Putamen (tissue), 1 donor: ENCODE data around the gene CES2.
"Not testable (repeated sequence)": the region's sequence is repeated elsewhere in the genome, so short reads cannot be mapped to it uniquely, and the experiment has no call there.

ENCODE experiments used
- DNase-seq: peaks from one replicate; pipeline ENCODE4 v3.0.0-alpha.2; 2016; ENCODE audit warnings: low spot score

CES2 gene

DNA sequence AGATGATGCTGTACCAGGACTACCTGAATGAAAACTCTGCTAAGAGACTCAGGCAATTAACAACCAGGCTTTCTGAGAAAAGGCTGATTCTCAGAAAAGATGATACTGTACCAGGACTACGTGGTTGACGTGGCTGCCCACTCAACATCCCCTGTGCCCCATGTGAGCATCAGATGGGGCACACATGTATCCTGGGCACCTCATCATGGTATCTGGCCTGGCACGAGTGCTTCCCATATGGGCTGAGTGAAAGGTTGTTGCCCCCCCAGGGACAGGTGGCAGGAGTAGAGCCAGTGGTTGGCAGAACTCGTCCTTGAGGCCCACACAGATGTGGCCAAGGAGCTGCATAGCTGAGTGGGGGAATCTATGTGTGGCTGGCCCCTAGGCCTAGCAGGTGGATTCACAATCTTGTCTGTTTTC is 49.6 kb downstream of the CES2 start:
- DNase-seq, result no peak

DNA sequence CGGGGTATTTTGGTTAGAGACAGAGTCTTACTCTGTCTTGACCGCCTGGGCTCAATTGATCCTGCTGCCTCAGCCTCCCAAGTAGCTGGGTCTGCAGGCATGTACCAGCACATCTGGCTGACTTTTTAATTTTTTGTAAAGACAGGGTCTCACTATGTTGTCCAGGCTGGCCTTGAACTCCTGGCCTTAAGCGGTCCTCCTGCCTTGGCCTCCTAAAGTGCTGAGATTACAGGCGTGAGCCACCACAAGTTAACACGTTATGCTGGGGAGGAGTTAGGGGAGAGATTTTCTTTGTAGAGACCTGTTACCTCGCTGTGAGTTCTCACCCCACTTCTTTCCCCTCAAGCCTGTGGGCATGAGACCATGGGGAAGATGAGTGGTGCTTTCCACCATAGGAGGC is 51.2 kb downstream of the CES2 start:
- DNase-seq, result no peak

DNA sequence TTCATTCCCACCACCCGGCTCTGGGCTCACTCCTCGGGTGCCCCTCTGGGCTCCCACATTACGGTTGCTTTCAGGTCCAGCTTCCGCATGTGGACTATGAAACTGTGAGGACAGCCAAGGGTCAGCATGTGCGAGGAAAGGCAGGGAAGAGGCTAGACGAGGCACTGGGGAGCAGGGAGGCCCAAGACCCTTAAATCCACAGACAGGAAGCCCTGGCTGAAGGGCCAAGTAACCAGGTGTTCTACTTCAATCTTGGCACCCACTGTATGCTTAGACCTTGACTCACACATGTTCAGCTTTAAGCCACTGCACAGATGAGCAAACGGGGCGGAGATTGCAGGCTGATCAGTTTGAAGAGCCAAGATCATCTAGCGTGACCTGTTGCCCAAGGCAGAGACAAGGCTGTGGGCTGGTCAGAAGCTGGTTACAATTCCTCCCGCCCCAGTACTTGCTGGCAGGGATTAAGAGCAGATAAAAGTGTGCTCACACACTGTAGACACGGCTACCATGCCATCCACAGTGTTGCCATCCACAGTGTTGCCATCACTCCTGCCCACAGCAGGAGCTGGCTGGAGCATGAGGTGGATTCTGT is 53.0 kb downstream of the CES2 start, which contains the start of gene CES4A:
CES4A (plus strand) TSS at position 393 of the 592 bp plus-strand sequence; CDS start at position 577, 184 bp downstream.
- DNase-seq, result no peak

DNA sequence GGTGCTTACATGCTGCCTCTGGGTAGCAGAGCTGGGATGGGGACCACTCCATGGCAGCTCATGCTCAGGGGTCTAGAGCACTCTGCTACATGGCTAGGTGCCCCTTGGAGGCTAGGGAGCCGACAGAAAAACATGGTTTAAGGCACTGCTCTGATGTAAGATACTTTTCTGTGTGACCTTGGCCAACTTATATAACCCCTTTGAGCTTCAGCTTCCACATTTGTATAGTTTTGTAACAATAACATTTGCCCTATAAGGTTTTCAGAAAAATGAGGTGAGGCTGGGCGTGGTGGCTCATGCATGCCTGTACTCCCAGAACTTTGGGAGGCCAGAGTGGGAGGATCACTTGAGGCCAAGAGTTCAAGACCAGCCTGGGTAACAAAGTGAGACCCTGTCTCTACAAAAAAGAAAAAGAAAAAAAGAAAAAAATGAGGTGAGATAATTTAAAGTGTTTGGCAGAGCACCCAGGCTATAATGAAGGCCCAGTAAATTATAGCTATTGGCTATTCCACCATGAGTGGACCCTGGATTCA is 56.3 kb downstream of the CES2 start:
- DNase-seq, result no peak

DNA sequence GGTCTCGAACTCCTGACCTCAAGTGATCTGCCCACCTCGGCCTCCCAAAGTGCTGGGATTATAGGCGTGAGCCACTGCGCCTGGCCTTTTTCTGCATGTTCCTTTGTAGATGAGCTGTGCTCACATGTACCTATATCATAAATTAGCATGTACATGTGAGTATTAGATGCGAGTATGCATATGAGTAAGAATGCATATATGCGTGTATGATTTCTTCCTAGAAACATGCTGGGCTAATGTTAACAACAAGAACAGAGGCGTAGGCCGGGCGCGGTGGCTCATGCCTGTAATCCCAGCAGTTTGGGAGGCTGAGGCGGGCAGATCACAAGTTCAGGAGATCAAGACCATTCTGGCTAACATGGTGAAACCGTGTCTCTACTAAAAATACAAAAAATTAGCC is 58.2 kb downstream of the CES2 start:
- not testable (repeated sequence) for DNase-seq
